OCI-LY7 (cell line): ENCODE data around the gene MAP10. TPM values are rescaled to one million over a fixed set of nuclear protein-coding genes. Genes with fewer than 3 reads are reported as not detected.

ENCODE experiments used
- BruUV-seq: library from RNA; stranded (reverse); fragments of 400-500 nt; replicated peaks from 2 replicates; lab custom pipeline; 2021; lab: Mats Ljungman, UMichigan
- CTCF ChIA-PET: fragments of 300-600 bp; sonication (Branson Sonifier 250); formaldehyde crosslinking; loops from one replicate; lab custom pipeline; 2022; ENCODE audit warnings: antibody characterized with exemption; ENCODE audit not compliant: unreplicated experiment; lab: Charles Lee
- POLR2A ChIA-PET: fragments of 300-600 bp; sonication (Branson Sonifier 250); formaldehyde crosslinking; loops from one replicate; lab custom pipeline; 2022; ENCODE audit warnings: antibody characterized with exemption; lab: Charles Lee
- DNase-seq: peaks from one replicate; pipeline ENCODE4 v3.0.0-alpha.2; 2015; ENCODE audit warnings: low spot score
- H2AFZ ChIP-seq: fragments of 200-600 bp; sonication (generic), shearing (Covaris generic); 2 replicates; pipeline ENCODE4 v1.6.1; 2014; ENCODE audit warnings: mild to moderate bottlenecking, antibody characterized with exemption, low read length, moderate library complexity
- H3K27ac ChIP-seq: fragments of 200-600 bp; sonication (generic); 2 replicates; pipeline ENCODE4 v1.5.1; 2014; ENCODE audit warnings: mixed run types, low read depth, mild to moderate bottlenecking, moderate library complexity, low read length, inconsistent platforms; ENCODE audit not compliant: poor library complexity, severe bottlenecking
- H3K36me3 ChIP-seq: fragments of 200-600 bp; sonication (generic); 2 replicates; pipeline ENCODE4 v1.6.1; 2014; ENCODE audit warnings: mild to moderate bottlenecking, antibody characterized with exemption, low read length, moderate library complexity, mixed read lengths; ENCODE audit not compliant: insufficient read depth
- H3K4me1 ChIP-seq: fragments of 200-600 bp; sonication (generic); 2 replicates; pipeline ENCODE4 v1.5.1; 2014; ENCODE audit warnings: mild to moderate bottlenecking, low read length; ENCODE audit not compliant: insufficient read depth, poor library complexity, severe bottlenecking
- H3K4me2 ChIP-seq: fragments of 200-600 bp; sonication (generic); 2 replicates; pipeline ENCODE4 v1.6.1; 2014; ENCODE audit warnings: mild to moderate bottlenecking, low read length
- H3K4me3 ChIP-seq: fragments of 200-600 bp; sonication (generic); 2 replicates; pipeline ENCODE4 v1.5.1; 2014; ENCODE audit warnings: mild to moderate bottlenecking, low read depth, low read length; ENCODE audit not compliant: poor library complexity, severe bottlenecking
- H3K79me2 ChIP-seq: fragments of 200-600 bp; sonication (generic); 2 replicates; pipeline ENCODE4 v1.6.1; 2016; ENCODE audit warnings: low read depth, mild to moderate bottlenecking, low read length, moderate library complexity, mixed read lengths; ENCODE audit not compliant: insufficient read depth
- H3K9me2 ChIP-seq: fragments of 200-600 bp; sonication (generic); 2 replicates; pipeline ENCODE4 v1.6.1; 2016; ENCODE audit warnings: mild to moderate bottlenecking, low read length, mixed read lengths; ENCODE audit not compliant: insufficient read depth
- H3K9me3 ChIP-seq: fragments of 200-600 bp; sonication (generic); 2 replicates; pipeline ENCODE4 v1.6.1; 2014; ENCODE audit warnings: mild to moderate bottlenecking, mixed run types, low read length, mixed read lengths
- H4K20me1 ChIP-seq: fragments of 200-600 bp; sonication (generic); 2 replicates; pipeline ENCODE4 v1.6.1; 2014; ENCODE audit warnings: mild to moderate bottlenecking, antibody characterized with exemption, low read length, moderate library complexity, mixed read lengths; ENCODE audit not compliant: insufficient read depth
- EZH2phosphoT487 ChIP-seq: fragments of 200-600 bp; sonication (generic); IDR thresholded peaks from 2 replicates; pipeline ENCODE4 v1.6.1; 2018; ENCODE audit warnings: low read depth, borderline replicate concordance, mild to moderate bottlenecking, mixed run types, antibody characterized with exemption, low read length, moderate library complexity, mixed read lengths
- intact Hi-C: fragments of 100-400 bp; cut with micrococcal nuclease; formaldehyde crosslinking; loops from one replicate; pipeline ENCODE4 v1.10.0; 2022; ENCODE audit not compliant: unreplicated experiment
- total RNA-seq, 2 experiments: library from RNA; depleted of rRNA in 1 of 2; stranded (reverse); fragments of >200 nt in 1 of 2; shearing (Covaris generic) in 1 of 2; gene quantifications; 2 replicates each; pipeline ENCODE4 v1.2.3, GENCODE V29; 2014 to 2022
- TF ChIP-seq, protein P1 (sequence below): fragments of 200-600 bp; sonication (generic); conservative IDR thresholded peaks from 2 replicates; pipeline ENCODE4 v1.5.1; 2014; ENCODE audit warnings: mild to moderate bottlenecking, antibody characterized with exemption, low read length, moderate library complexity, mixed read lengths

Gene MAP10
- total RNA-seq, 2 experiments from 2014 or later = 1.6 to 4.9 TPM

DNA sequence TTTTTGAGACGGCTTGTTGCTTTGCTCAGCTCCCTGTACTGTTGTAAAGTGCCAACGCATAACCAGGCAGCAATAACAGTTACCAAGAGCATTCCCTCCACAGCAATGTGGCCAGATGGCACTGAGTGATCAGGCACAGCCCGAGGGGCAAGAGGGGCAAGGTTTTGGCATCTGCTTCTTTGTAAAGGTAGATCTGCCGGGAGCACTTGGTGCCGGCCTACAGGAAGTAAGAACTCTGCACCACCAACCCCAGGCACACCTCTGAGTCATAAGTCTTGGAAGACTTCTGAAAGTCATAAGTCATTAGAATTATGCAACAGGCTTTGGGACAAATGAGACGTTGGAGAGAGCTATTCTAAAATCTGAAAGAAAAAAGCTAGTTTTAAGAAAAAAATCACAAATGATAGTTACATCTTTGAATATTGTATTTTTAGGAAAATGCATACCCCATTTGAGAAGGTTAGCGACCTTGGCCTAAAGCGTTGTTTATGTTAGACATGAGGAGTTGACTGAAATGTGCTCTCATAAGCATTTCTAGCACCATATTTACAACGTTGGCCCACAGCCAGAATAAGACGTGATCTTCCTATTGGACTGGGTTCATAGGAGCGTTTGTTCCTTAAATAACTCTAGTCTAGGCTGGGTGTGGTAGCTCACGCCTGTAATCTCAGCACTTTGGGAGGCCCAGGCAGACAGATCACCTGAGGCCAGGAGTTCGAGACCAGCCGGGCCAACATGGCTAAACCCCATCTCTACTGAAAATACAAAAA, 37.7 kb upstream of the MAP10 start:
- Histone ChIP-seq H3K4me1 (no peaks in the 10 kb centered on the region), H3K27ac (no peak overlapping the region), H3K9me3 (no peaks in the 10 kb centered on the region), H3K79me2 (no peaks in the 10 kb centered on the region), H3K9me2 (no peaks in the 10 kb centered on the region), H2AFZ (no peak overlapping the region), H3K36me3 (no peaks in the 10 kb centered on the region), H3K4me3 (no peak overlapping the region), H3K4me2 (no peak overlapping the region), H4K20me1 (no peaks in the 10 kb centered on the region)
- no TSS peak for BruUV-seq
- ChIA-PET POLR2A (interaction anchor here (1.1 kb wide), 1 partner anchor 17 kb away, joined by 3 read pairs; no protein-coding TSS in a partner anchor), CTCF (no interaction called here)
- intact Hi-C loops = no loop called here
- no peak for DNase-seq
- TF ChIP-seq EZH2phosphoT487 = no peak
- TF ChIP-seq, protein P1, sequence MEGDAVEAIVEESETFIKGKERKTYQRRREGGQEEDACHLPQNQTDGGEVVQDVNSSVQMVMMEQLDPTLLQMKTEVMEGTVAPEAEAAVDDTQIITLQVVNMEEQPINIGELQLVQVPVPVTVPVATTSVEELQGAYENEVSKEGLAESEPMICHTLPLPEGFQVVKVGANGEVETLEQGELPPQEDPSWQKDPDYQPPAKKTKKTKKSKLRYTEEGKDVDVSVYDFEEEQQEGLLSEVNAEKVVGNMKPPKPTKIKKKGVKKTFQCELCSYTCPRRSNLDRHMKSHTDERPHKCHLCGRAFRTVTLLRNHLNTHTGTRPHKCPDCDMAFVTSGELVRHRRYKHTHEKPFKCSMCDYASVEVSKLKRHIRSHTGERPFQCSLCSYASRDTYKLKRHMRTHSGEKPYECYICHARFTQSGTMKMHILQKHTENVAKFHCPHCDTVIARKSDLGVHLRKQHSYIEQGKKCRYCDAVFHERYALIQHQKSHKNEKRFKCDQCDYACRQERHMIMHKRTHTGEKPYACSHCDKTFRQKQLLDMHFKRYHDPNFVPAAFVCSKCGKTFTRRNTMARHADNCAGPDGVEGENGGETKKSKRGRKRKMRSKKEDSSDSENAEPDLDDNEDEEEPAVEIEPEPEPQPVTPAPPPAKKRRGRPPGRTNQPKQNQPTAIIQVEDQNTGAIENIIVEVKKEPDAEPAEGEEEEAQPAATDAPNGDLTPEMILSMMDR = no peak

DNA sequence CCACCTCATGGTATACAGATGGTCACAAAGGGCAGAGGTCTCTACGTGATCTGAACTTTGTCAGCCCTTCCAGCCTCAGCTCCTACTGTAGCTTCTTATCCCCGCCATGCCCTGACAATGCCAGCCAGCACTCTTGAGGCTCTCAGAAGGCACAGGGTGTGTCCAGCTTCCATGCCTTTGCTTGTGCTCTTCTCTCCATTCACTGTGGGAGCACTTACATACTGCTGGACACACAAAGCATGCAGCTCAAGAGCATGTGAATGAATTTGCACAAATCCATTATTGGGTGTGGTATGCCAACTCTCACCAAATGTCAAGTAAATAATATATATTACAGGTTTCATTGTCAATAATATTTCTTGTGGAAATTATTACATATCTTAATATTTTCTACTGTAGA, 36.4 kb upstream of the MAP10 start:
- intact Hi-C loops = no loop called here
- Histone ChIP-seq H2AFZ (no peak overlapping the region), H3K9me2 (no peaks in the 10 kb centered on the region), H4K20me1 (no peaks in the 10 kb centered on the region), H3K79me2 (no peaks in the 10 kb centered on the region), H3K9me3 (no peaks in the 10 kb centered on the region), H3K36me3 (no peaks in the 10 kb centered on the region), H3K4me2 (no peak overlapping the region), H3K4me1 (no peaks in the 10 kb centered on the region), H3K27ac (no peak overlapping the region), H3K4me3 (no peak overlapping the region)
- TF ChIP-seq EZH2phosphoT487 = no peak
- TF ChIP-seq, protein P1 = no peak
- no peak for DNase-seq
- ChIA-PET CTCF (no interaction called here), POLR2A (no interaction called here)
- BruUV-seq = no TSS peak

DNA sequence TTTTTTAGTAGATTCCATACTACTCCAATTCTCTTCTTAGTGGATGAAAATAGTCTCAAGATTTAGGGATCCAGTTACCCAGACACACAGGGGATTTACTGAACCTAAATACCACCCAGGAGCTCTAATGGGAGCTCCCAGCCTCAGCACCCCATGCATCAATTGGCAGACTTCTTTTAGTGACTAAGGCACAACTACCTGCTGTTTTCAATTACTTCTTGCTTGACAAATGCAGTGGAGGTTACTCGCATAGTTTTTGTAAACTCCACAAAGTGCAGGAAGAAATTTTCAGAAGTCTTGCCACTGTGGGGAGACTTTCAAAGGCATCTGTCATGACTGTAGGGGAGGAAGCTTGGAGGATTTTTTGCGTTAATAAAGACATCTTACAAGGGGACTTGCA, 35.5 kb upstream of the MAP10 start:
- DNase-seq = no peak
- intact Hi-C loops = no loop called here
- Histone ChIP-seq H3K36me3 (no peaks in the 10 kb centered on the region), H2AFZ (no peak overlapping the region), H3K9me2 (no peaks in the 10 kb centered on the region), H3K79me2 (no peaks in the 10 kb centered on the region), H3K4me3 (no peak overlapping the region), H4K20me1 (no peaks in the 10 kb centered on the region), H3K4me2 (no peak overlapping the region), H3K4me1 (no peaks in the 10 kb centered on the region), H3K27ac (no peak overlapping the region), H3K9me3 (no peaks in the 10 kb centered on the region)
- no TSS peak for BruUV-seq
- ChIA-PET POLR2A (no interaction called here), CTCF (no interaction called here)
- TF ChIP-seq EZH2phosphoT487 = no peak
- TF ChIP-seq, protein P1 = no peak
